HG03064 (cell line): ENCODE results near the gene DENND1A.

Experiments used
- ATAC-seq: cut with Tn5 transposase; IDR thresholded peaks from one replicate; pipeline ENCODE4 v1.9.1; 2021; ENCODE audit warnings: low read depth; ENCODE audit not compliant: unreplicated experiment

The DENND1A gene

GRCh38 chr9:123555646-123556045 is 374.3 kb downstream of the DENND1A start:
- no peak for ATAC-seq

GRCh38 chr9:123552530-123552929 is 377.4 kb downstream of the DENND1A start:
- ATAC-seq, result no peak

GRCh38 chr9:123551734-123552133 is 378.2 kb downstream of the DENND1A start:
- no peak for ATAC-seq

- ATAC-seq, result no peak
These were observed 379.1 kb downstream of the DENND1A start for GRCh38 chr9:123550797-123551196.

GRCh38 chr9:123550012-123550411 is 379.9 kb downstream of the DENND1A start:
- ATAC-seq, result no peak

- ATAC-seq, result no peak
These were observed 381.0 kb downstream of the DENND1A start for GRCh38 chr9:123548741-123549545.

- no peak for ATAC-seq
These were observed 385.7 kb downstream of the DENND1A start for GRCh38 chr9:123544007-123544827.

GRCh38 chr9:123543492-123543891 is 386.4 kb downstream of the DENND1A start:
- no peak for ATAC-seq

- ATAC-seq, result no peak
These were observed 387.3 kb downstream of the DENND1A start for GRCh38 chr9:123542435-123543225.

- ATAC-seq, result no peak
These were observed 388.5 kb downstream of the DENND1A start for GRCh38 chr9:123541411-123541810.

GRCh38 chr9:123540457-123540856 is 389.5 kb downstream of the DENND1A start:
- ATAC-seq, result no peak

- no peak for ATAC-seq
These were observed 392.1 kb downstream of the DENND1A start for GRCh38 chr9:123537809-123538208.

- no peak for ATAC-seq
These were observed 393.5 kb downstream of the DENND1A start for GRCh38 chr9:123536455-123536868.

- no peak for ATAC-seq
These were observed 395.6 kb downstream of the DENND1A start for GRCh38 chr9:123534336-123534735.

- no peak for ATAC-seq
These were observed 399.7 kb downstream of the DENND1A start for GRCh38 chr9:123530244-123530643.

- no peak for ATAC-seq
These were observed 401.4 kb downstream of the DENND1A start for GRCh38 chr9:123528501-123528900.

- no peak for ATAC-seq
These were observed 401.9 kb downstream of the DENND1A start for GRCh38 chr9:123527981-123528380.

- ATAC-seq, result no peak
These were observed 404.0 kb downstream of the DENND1A start for GRCh38 chr9:123525957-123526356.

GRCh38 chr9:123525424-123525823 is 404.5 kb downstream of the DENND1A start:
- ATAC-seq, result no peak

GRCh38 chr9:123524866-123525265 is 405.1 kb downstream of the DENND1A start:
- no peak for ATAC-seq

GRCh38 chr9:123523845-123524244 is 406.1 kb downstream of the DENND1A start:
- no peak for ATAC-seq
